Measurements from ENCODE around the gene SFXN4. TPM values are rescaled to one million over a fixed set of nuclear protein-coding genes. Genes with fewer than 3 reads are reported as not detected.
"Not testable (repeated sequence)": the region's sequence is repeated elsewhere in the genome, so short reads cannot be mapped to it uniquely, and the experiment has no call there.

The SFXN4 gene
- total RNA-seq, 1 donor from 2014 or later = 18.3 TPM

DNA sequence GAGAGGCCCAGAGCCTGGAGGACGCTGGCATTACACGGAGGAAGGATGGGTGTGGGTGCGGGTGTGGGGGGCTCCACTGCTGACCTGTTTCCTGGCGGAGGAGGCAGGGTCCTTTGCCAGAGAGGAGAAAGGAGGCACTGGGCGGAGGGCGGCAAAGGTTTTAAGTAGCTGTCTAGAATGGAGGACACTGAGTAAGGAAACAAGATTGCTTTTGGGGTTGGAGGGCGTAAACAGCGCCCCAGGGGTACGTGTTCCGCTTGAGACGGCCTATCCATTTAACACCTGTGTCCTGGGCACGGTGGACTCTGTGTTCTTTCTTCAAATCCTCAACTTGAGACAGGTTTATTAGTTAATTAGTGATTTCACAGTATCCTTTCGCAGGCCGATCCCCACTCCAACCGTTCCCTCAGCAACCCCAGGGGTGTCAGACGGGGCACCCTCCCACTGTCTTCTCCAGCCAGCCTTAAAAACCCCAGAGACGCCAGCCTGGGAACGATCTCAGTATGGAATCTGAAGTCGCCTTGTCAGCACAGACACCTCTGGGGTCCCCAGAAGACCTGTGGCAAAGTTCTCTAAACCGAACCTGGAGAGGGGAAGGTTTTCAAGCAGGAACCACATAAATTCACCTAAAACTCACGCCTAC is 24.8 kb downstream of the SFXN4 start:
- peak; percentile 7 for ATAC-seq

DNA sequence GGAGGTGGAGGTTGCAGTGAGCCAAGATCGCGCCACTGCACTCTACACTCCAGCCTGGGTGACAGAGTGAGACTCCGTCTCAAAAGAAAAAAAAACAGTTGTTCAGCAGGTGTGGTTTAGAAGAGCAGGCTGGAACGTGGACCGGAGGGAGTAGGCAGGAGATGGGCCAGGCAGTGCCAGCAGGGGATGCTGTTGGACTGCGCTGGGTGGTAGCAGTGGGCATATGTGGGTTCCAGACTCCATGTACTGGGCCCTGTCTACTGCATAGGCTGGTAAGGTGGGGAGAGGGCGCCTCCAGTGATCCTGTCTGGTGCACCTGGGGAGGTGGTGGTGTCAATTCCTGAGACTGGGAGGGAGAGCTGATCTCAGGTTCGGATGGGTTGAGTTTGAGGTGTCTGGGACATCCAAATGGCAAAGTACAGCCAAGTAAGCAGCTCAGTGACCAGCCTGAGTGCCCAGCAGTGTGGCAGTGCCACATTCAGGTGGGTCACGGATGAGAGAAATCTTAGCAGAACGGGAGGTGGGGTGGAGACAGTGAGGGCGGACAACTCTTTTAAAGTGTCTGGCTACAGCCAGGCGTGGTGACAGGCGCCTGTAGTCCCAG is 25.9 kb downstream of the SFXN4 start:
- peak; percentile 82 for ATAC-seq

GRCh38 chr10:119138346-119139306 is 26.9 kb downstream of the SFXN4 start:
- ATAC-seq = no peak

- not testable (repeated sequence) for ATAC-seq
Observed at GRCh38 chr10:119137878-119138277, 27.6 kb downstream of the SFXN4 start.

DNA sequence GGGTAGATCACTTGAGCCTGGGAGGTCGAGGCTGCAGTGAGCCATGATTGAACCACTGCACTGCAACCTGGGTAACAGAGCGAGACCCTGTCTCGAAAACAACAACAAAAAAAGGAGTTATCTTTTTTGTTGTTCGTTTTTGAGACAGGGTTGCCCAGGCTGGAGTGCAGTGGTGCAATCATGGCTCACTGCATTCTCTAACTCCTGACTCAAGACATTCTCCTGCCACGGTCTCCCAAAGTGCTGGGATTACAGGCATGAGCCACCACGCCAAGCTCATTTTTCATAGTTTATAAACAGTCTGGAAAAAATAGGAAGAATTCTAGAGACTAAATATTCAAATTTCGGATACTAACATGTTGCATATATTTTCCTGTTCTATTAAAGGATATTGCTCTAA is 29.4 kb downstream of the SFXN4 start:
- no peak for ATAC-seq

DNA sequence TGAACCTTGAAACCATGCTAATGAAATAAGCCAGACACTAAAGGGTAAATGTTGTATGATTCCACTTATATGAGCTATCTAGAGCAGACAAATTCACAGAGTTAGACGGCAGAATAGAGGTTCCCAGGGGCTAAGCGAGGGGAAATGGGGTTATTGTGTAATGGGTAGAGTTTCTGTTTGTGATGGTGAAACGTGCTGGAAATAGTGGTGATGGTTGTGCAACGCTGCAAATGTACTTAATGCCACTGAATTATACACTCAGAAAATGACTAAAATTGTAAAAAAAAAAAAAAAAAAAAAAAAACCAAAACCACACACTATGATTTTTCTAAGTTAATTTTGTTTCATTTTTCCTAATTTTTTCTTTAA is 30.0 kb downstream of the SFXN4 start:
- ATAC-seq = no peak

DNA sequence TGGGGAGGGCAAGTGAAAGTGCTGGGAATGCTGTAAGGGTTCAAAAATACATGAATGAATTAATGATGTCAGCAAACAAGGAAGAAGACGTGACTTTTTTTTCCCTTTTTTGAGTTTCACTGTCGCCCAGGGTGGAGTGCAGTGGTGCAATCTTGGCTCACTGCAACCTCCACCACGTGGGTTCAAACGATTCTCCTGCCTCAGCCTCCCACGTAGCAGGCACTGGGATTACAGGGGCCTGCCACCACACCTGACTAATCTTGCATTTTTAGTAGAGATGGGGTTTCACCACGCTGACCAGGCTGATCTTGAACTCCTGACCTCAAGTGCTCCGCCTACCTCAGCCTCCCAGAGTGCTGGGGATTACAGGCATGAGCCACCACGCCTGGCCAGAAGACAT is 31.6 kb downstream of the SFXN4 start:
- no peak for ATAC-seq

DNA sequence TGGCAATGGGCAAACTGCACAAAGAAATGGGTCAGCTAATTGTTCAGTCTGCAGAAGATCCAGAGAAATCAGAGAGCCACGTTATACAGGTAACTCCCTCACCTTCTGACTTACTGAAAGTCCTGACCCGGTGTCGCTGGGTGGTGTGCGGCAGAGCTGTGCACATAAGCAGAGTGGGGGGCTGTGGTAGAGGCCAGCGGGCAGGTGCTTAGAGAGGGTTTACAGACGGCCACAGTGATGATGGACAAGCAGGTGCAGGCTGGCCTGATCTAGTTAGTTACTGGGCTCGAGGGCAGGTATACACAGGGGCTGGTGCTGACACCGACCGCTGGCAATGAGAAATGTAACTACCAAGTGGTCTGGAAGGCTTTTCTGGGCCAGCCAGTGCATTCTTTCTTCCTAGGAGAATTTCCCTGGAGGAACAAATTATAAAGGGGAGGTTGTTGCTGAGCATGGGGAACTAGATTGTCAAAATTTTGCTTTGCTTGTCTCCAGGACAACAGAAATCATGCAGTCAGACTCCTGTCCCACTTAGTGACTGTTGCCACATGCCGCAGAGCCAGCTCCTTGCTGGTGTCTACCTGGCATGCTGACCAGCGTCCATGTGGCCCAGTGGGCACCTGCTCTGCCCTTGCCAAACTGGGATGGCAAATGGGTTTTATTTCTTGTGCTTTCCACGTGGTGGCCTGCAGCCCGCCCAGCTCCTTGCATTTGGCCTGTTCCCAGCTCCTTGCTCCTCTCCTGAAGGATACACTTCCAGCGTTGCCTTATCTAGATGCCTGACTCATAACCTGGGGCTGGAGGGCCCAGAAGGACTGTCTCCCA is 32.8 kb downstream of the SFXN4 start:
- no peak for ATAC-seq

- peak; percentile 39 for ATAC-seq
Observed at GRCh38 chr10:119131512-119132240, 33.8 kb downstream of the SFXN4 start.

DNA sequence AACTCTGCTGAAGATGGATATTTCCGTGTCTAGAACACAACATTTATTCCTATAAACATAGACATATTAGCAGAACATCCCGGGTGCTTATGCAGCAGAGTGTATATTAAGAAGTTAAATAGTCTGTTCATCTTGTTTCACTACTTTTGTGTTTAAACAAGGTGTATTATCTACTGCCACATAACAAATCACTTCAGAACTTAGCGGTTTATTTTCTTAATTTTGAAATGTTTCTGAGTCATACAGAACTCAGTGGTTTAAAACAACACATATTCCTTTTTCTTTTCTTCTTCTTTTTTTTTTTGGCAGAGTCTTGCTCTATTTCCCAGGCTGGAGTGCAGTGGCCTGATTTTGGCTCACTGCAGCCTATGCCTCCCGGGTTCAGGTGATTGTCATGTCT is 35.8 kb downstream of the SFXN4 start:
- no peak for ATAC-seq

DNA sequence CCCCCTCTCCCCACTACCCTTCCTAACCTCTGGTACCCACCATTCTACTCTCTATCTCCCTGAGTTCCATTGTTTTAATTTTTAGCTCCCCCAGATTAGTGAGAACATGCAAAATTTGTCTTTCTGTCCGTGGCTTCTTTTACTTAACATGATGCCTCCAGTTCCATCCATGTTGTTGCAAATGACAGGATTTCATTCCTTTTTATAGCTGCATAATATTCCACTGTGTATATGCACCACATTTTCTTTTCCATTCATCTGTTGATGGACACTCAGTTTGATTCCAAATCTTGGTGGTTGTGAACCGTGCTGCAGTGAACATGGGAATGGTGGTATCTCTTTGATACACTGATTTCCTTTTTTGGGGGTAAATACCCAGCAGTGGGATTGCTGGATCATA is 39.6 kb downstream of the SFXN4 start:
- ATAC-seq = no peak

DNA sequence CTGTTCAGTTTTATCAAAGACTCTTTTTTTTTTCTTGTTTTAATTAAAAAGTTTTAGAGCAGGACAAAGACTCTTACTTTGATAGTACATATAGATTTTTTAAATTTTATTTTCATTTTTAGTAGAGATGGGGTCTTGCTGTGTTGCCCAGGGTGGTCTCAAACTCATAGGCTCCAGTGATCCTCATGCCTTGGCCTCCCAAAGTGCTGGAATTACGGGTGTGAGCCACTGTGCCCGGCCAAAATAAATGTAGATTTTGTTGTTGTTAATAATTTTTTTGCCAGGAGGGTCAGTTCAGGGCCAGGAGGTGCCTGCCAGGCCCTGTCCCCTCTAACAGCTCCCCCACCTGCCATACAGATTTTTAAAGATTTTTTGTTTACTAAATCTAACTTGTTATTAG is 44.6 kb downstream of the SFXN4 start:
- ATAC-seq = no peak

GRCh38 chr10:119120413-119120867 is 45.1 kb downstream of the SFXN4 start:
- ATAC-seq = no peak

DNA sequence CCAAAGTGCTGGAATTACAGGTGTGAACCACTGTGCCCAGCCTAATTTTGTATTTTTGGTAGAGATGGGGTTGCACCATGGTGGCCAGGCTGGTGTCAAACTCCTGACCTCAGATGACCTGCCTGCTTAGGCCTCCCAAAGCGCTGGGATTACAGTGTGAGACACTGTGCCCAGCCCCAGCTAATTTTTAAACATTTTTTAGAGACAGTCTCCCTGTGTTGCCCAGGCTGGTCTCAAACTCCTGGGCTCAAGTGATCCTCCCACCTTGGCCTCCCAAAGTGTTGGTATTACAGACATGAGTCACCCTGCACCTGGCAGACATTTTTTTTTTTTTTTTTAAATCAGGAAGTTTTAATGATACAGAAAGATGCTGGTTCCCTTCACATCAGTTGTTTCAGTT is 46.1 kb downstream of the SFXN4 start:
- ATAC-seq = no peak

GRCh38 chr10:119118231-119118630 is 47.3 kb downstream of the SFXN4 start:
- no peak for ATAC-seq

GRCh38 chr10:119116326-119116951 is 49.1 kb downstream of the SFXN4 start:
- ATAC-seq = no peak

DNA sequence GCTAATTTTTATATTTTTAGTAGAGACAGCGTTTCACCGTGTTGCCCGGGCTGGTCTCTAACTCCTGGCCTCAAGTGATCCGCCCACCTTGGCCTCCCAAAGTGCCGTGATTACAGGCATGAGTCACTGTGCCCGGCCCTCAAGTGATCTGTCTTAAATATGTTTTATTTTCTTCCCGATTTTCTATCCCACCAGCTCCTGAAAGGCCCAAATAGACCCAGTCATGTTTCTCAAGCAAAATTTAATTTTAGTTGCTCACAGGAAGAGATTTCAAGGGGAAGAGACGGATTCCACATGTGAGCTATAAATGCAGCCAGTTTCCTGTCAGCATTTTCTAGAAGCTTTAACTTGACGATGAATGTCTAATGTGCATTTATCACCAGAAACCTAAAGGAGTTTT is 49.6 kb downstream of the SFXN4 start:
- no peak for ATAC-seq

GRCh38 chr10:119113751-119114732 is 51.5 kb downstream of the SFXN4 start:
- ATAC-seq = peak; percentile 17

DNA sequence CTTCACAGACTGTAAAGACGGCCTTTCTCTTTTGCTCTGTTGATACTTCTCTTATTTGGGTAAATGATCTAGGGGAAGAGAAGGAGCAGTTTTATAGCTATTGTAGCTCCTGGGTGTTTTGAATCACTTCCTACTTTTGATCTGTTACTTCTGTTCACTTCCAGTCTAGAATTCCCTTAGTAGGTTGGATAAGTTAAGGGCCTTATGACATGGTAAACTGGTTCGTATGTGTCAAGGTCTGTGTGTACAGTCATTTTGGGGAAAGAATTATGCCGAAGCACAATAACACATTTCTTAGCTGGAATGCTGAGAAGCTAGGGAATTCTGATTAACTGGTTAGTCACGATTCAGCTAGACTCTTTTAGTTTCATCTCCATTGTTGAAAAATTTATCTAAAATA is 53.5 kb downstream of the SFXN4 start:
- ATAC-seq = no peak

DNA sequence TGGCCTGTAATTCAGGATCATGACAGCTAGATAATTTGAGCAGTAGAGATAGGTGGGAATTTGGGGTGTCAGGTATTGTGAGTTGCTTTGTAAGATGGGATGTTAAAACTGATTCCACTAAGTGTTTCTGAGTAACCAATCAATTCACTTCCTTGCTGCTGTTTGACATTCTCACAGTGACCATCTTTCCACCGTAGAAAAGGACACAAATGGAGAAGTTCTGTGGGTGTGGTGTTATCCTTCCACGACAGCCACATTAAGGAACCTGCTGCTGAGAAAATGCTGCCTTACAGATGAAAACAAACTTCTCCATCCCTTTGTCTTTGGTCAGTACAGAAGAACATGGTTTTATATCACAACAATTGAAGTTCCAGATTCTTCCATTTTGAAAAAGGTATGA is 57.7 kb downstream of the SFXN4 start:
- not testable (repeated sequence) for ATAC-seq

All from esophagus mucosa (tissue), 1 donor.